HEK293 (cell line): Measurements from ENCODE around the gene LBHD1.

Source experiments
- CTCF ChIP-seq: fragments of 450-650 bp; formaldehyde crosslinking; IDR thresholded peaks from 2 replicates; pipeline ENCODE4 v1.5.1; 2016; ENCODE audit warnings: missing biosample characterization, missing genetic modification characterization
- ELK4 ChIP-seq: IDR thresholded peaks from 2 replicates; pipeline ENCODE4 v1.6.1; 2011; ENCODE audit warnings: mild to moderate bottlenecking, low read depth, low read length, borderline replicate concordance
- MEIS1 ChIP-seq: sonication (generic); formaldehyde crosslinking; IDR thresholded peaks from 2 replicates; pipeline ENCODE4 v1.8.1; 2022; ENCODE audit warnings: missing genetic modification reagents, mild to moderate bottlenecking, borderline replicate concordance
- SP2 ChIP-seq: fragments of 450-650 bp; formaldehyde crosslinking; IDR thresholded peaks from 2 replicates; pipeline ENCODE4 v1.5.1; 2016; ENCODE audit warnings: missing biosample characterization, missing genetic modification characterization
- ZNF169 ChIP-seq: fragments of 450-650 bp; formaldehyde crosslinking; IDR thresholded peaks from 2 replicates; pipeline ENCODE4 v1.5.1; 2016; ENCODE audit warnings: missing biosample characterization, missing genetic modification characterization
- ZNF274 ChIP-seq, 2 experiments: fragments of 200-500 bp in 1 of 2; fragments of 450-650 bp in 1 of 2; sonication (Bioruptor generic) in 1 of 2; formaldehyde crosslinking in 1 of 2; IDR thresholded peaks; 2 replicates each; pipeline versions ENCODE4 v1.5.1 to v1.6.1; 2014 to 2016; ENCODE audit warnings: borderline replicate concordance in 1 of 2, inconsistent platforms in 1 of 2, low read length in 1 of 2, missing biosample characterization in 1 of 2, missing genetic modification characterization in 1 of 2
- ZNF530 ChIP-seq: fragments of 450-650 bp; formaldehyde crosslinking; IDR thresholded peaks from 2 replicates; pipeline ENCODE4 v1.5.1; 2016; ENCODE audit warnings: low read depth, missing biosample characterization, missing genetic modification characterization
- ZNF660 ChIP-seq: fragments of 450-650 bp; IDR thresholded peaks from 2 replicates; pipeline ENCODE4 v1.5.1; 2018; ENCODE audit warnings: missing biosample characterization, mild to moderate bottlenecking, missing genetic modification characterization
- TF ChIP-seq, protein P1 (sequence below): fragments of 450-650 bp; formaldehyde crosslinking; IDR thresholded peaks from 2 replicates; pipeline ENCODE4 v1.5.1; 2016; ENCODE audit warnings: missing biosample characterization, missing genetic modification characterization

DNA sequence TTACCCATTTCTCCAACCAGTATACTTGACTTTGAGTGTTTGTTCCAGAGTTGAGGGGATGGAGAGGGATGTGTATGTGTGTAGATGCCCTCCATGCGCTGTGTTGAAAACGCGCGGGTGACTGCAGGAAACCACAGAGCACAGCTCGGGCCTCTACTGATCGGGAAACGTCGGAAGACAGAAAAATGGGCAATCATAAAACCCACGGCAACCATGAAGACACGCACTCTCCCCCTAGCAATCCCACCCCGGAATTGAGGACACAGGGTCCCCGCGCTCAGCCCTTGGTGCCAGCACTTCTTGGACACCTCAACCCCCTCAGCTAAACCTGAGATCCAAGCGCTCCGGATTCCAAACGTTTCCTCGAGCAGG is 845 bp downstream of the LBHD1 start:
- TF ChIP-seq ZNF530 (tag by site-specific recombination) = no peak
- no peak for TF ChIP-seq MEIS1 (CRISPR knock-in tag)
- no peak for TF ChIP-seq CTCF (tag by site-specific recombination)
- TF ChIP-seq ZNF274 (IDR thresholded peaks at IDR 0.05; ENCODE audit: low read length) = no peak
- no peak for TF ChIP-seq ZNF274 (tag by site-specific recombination; IDR thresholded peaks at IDR 0.05; ENCODE audit: borderline replicate concordance)
- no peak for TF ChIP-seq ELK4
- no peak for TF ChIP-seq ZNF660 (tag by site-specific recombination)
- TF ChIP-seq, protein P1, sequence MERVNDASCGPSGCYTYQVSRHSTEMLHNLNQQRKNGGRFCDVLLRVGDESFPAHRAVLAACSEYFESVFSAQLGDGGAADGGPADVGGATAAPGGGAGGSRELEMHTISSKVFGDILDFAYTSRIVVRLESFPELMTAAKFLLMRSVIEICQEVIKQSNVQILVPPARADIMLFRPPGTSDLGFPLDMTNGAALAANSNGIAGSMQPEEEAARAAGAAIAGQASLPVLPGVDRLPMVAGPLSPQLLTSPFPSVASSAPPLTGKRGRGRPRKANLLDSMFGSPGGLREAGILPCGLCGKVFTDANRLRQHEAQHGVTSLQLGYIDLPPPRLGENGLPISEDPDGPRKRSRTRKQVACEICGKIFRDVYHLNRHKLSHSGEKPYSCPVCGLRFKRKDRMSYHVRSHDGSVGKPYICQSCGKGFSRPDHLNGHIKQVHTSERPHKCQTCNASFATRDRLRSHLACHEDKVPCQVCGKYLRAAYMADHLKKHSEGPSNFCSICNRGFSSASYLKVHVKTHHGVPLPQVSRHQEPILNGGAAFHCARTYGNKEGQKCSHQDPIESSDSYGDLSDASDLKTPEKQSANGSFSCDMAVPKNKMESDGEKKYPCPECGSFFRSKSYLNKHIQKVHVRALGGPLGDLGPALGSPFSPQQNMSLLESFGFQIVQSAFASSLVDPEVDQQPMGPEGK (tag by site-specific recombination) = no peak
- no peak for TF ChIP-seq ZNF169
- no peak for TF ChIP-seq SP2 (tag by site-specific recombination)
